ENCODE data around the gene GRIK2. TPM values are rescaled to one million over a fixed set of nuclear protein-coding genes. Genes with fewer than 3 reads are reported as not detected.

GRIK2 gene
- total RNA-seq, 5 donors from 2014 or later (not counting 1 experiment from before 2014, with no cell fraction given), result 0.15 to 0.19 TPM; not detected in 3

DNA sequence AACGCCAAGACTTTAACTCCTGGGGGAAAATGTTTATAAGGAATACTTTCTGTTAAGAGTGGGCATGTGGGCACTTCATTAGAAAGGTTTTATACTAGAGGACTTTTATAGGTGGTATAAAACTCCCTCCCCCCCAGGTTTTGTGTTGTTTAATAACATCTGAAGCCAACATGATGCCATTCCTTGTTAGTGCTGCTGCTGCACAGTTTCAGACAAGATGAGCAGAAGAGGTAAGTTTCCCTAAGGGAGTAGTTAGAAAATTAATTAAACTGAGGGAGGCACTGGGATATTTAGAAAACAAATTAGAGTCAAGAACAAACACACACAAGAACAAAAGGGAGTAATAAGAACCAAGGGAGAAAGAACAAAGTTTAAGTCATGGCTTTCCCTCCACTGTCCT, 362.4 kb downstream of the GRIK2 start:
- DNase-seq (no peak), ATAC-seq (replicated peaks in 1 of 4) (no peak)
- H3K27ac ChIP-seq (ENCODE audit: low read length), result no peak overlapping the region
- H3K27me3 ChIP-seq (replicated peaks in 1 of 2; ENCODE audit: control insufficient read depth in 2 of 2, extremely low read depth in 1 of 2, insufficient read depth in 2 of 2, low read length in 1 of 2), result no peaks in the 10 kb centered on the region
- no peaks in the 10 kb centered on the region for H3K27me3 Mint-ChIP-seq
- ChIA-PET POLR2A (no interaction called here), CTCF (no interaction called here)
- peaks cover 0 to 4% (median 2%) of the 10 kb centered on the region in 3 donors for H3K9me3 Mint-ChIP-seq
- WGBS (ENCODE audit: insufficient coverage), result no CpG with 5 or more reads among the region's 1 CpG
- H3K4me3 ChIP-seq (ENCODE audit: control insufficient read depth in 1 of 2, extremely low read depth in 1 of 2, low read length in 1 of 2), result no peak overlapping the region
- H3K4me3 Mint-ChIP-seq, result no peak overlapping the region
- H3K27ac Mint-ChIP-seq, result no peak overlapping the region
- H3K36me3 Mint-ChIP-seq, result no peaks in the 10 kb centered on the region
- H3K9me3 ChIP-seq, result no peaks in the 10 kb centered on the region
- H3K4me1 ChIP-seq (ENCODE audit: control insufficient read depth in 1 of 2, extremely low read depth in 1 of 2, insufficient read depth in 2 of 2, low read length in 2 of 2), result no peaks in the 10 kb centered on the region
- H3K36me3 ChIP-seq (ENCODE audit: control insufficient read depth in 2 of 2, extremely low read depth in 1 of 2, insufficient read depth in 1 of 2, low read length in 1 of 2), result no peaks in the 10 kb centered on the region
- H3K4me1 Mint-ChIP-seq, result no peaks in the 10 kb centered on the region

DNA sequence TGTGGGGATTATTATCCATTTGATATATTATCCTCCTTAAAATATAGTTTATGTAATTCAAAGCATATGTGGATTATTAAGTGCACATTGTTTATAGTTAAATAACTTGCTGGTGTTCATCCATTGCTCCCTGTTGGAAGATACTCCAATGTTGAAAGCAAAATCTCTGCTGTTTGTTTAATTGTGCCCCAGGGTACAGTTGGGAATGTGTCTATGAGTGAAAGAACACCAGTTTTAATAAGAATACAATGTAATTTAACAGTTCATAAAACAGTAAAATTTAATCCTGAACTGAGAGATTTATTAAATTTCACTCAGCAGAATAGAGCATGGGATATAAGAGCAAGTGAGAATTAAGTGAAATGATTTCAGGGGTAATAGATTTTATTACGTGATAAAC, 364.9 kb downstream of the GRIK2 start:
- no peaks in the 10 kb centered on the region for H3K9me3 ChIP-seq
- H3K27ac ChIP-seq (ENCODE audit: low read length), result no peak overlapping the region
- Mint-ChIP-seq H3K4me1 (no peaks in the 10 kb centered on the region), H3K27ac (no peak overlapping the region), H3K9me3 (peaks cover 0 to 4% (median 0%) of the 10 kb centered on the region in 3 donors), H3K27me3 (no peaks in the 10 kb centered on the region), H3K36me3 (no peaks in the 10 kb centered on the region), H3K4me3 (no peak overlapping the region)
- no peaks in the 10 kb centered on the region for H3K4me1 ChIP-seq (ENCODE audit: control insufficient read depth in 1 of 2, extremely low read depth in 1 of 2, insufficient read depth in 2 of 2, low read length in 2 of 2)
- no peaks in the 10 kb centered on the region for H3K36me3 ChIP-seq (ENCODE audit: control insufficient read depth in 2 of 2, extremely low read depth in 1 of 2, insufficient read depth in 1 of 2, low read length in 1 of 2)
- DNase-seq (no peak), ATAC-seq (replicated peaks in 1 of 4) (no peak)
- ChIA-PET POLR2A (no interaction called here), CTCF (no interaction called here)
- WGBS (ENCODE audit: insufficient coverage), result no CpG with 5 or more reads among the region's 1 CpG
- no peaks in the 10 kb centered on the region for H3K27me3 ChIP-seq (replicated peaks in 1 of 2; ENCODE audit: control insufficient read depth in 2 of 2, extremely low read depth in 1 of 2, insufficient read depth in 2 of 2, low read length in 1 of 2)
- no peak overlapping the region for H3K4me3 ChIP-seq (ENCODE audit: control insufficient read depth in 1 of 2, extremely low read depth in 1 of 2, low read length in 1 of 2)

DNA sequence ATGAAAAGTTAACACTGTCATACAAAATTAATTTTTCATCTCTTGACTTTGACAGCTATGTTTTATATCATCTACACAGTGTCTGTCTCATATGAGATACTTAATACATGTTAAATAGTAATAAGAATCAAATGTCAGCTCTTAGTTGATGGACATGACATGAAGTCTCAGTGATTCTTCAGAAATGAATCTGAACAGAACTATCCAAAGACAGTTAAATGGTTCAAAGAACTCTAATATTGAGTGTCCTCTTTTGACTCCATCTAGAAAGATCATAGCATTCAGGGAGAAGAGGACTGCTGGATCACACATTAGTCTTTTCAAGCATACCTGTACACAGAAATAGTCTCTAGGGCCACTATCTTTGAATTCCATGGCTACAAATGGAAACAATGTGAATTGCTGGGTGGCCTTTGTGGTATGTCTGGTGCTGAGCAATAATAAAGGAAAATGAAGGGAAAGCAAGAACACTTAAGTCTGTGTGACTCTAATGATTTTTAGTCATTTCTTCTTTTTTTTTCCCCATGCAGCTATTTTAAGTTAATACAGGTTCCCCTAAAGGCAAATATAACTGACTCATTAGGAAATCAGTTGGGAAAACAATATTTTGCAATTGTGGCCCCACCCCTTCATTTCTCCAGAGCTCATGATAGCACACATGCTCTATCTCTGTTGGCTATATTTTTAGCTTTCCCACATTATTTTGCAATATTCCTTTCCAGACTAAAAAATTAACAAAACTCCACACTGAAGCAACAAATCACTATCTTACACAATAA, 367.5 kb downstream of the GRIK2 start:
- CTCF ChIA-PET, result interaction anchor here in 1 of 2 donors (0.8 kb wide), 1 partner anchor 634 kb away, joined by 3 read pairs; no protein-coding TSS in a partner anchor
- Histone ChIP-seq H3K9me3 (no peaks in the 10 kb centered on the region), H3K36me3 (ENCODE audit: control insufficient read depth in 2 of 2, extremely low read depth in 1 of 2, insufficient read depth in 1 of 2, low read length in 1 of 2) (no peaks in the 10 kb centered on the region), H3K27me3 (replicated peaks in 1 of 2; ENCODE audit: control insufficient read depth in 2 of 2, extremely low read depth in 1 of 2, insufficient read depth in 2 of 2, low read length in 1 of 2) (no peaks in the 10 kb centered on the region), H3K4me1 (ENCODE audit: control insufficient read depth in 1 of 2, extremely low read depth in 1 of 2, insufficient read depth in 2 of 2, low read length in 2 of 2) (no peaks in the 10 kb centered on the region), H3K27ac (ENCODE audit: low read length) (no peak overlapping the region), H3K4me3 (ENCODE audit: control insufficient read depth in 1 of 2, extremely low read depth in 1 of 2, low read length in 1 of 2) (no peak overlapping the region)
- Mint-ChIP-seq H3K9me3 (no peaks in the 10 kb centered on the region), H3K27ac (no peak overlapping the region), H3K4me1 (no peaks in the 10 kb centered on the region), H3K36me3 (no peaks in the 10 kb centered on the region), H3K27me3 (no peaks in the 10 kb centered on the region), H3K4me3 (no peak overlapping the region)
- ATAC-seq (replicated peaks in 1 of 4) (no peak), DNase-seq (no peak)
- POLR2A ChIA-PET, result no interaction called here

DNA sequence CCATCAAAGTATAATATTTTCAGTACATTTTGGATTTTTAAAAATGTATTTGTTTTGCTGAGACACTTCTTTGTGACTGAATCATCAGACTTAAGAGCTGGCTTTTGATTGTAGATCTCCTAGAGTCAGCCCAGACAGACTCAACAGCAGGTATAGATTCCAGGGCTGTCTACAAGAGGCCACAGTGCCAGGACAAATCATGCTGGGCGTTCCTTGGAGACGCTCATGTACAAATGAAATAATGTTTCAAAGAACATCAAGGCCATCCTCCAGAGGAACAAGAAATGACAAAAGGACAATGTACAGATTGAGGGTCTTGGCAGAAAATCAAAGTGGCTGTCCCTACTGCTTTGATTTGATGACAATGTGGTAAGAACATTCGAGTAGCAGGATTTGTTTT, 369.3 kb downstream of the GRIK2 start:
- Mint-ChIP-seq H3K27ac (no peak overlapping the region), H3K4me3 (no peak overlapping the region), H3K36me3 (no peaks in the 10 kb centered on the region), H3K9me3 (no peaks in the 10 kb centered on the region), H3K27me3 (no peaks in the 10 kb centered on the region), H3K4me1 (no peaks in the 10 kb centered on the region)
- ChIA-PET CTCF (no interaction called here), POLR2A (interaction anchor here in 1 of 2 donors (0.6 kb wide), 1 partner anchor 195 kb away, joined by 3 read pairs; no protein-coding TSS in a partner anchor)
- Histone ChIP-seq H3K27ac (ENCODE audit: low read length) (no peak overlapping the region), H3K36me3 (ENCODE audit: control insufficient read depth in 2 of 2, extremely low read depth in 1 of 2, insufficient read depth in 1 of 2, low read length in 1 of 2) (no peaks in the 10 kb centered on the region), H3K27me3 (replicated peaks in 1 of 2; ENCODE audit: control insufficient read depth in 2 of 2, extremely low read depth in 1 of 2, insufficient read depth in 2 of 2, low read length in 1 of 2) (no peaks in the 10 kb centered on the region), H3K4me1 (ENCODE audit: control insufficient read depth in 1 of 2, extremely low read depth in 1 of 2, insufficient read depth in 2 of 2, low read length in 2 of 2) (no peaks in the 10 kb centered on the region), H3K9me3 (no peaks in the 10 kb centered on the region), H3K4me3 (ENCODE audit: control insufficient read depth in 1 of 2, extremely low read depth in 1 of 2, low read length in 1 of 2) (no peak overlapping the region)
- WGBS (ENCODE audit: insufficient coverage), result 58% methylated on average over 3 of the region's 3 CpGs
- DNase-seq (no peak), ATAC-seq (replicated peaks in 1 of 4) (no peak)

DNA sequence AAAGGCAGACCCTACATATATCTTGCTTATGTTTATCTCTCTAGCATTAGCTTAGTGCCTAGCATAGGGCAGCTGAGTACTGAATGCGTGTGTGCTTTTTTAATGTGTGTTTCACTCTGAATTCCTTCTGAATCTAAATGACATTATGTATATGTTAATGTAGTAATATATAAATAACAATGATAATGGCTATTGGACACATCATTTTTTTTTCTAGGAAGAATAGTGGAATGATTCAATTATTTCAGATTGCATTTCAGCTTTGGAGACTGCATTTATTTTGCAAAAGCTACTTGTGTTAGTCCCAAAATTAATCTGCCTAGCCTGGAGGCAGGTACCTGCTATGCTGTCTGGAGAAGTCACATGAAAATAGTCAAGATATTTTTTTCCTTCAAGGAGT, 371.8 kb downstream of the GRIK2 start:
- no peaks in the 10 kb centered on the region for H3K36me3 ChIP-seq (ENCODE audit: control insufficient read depth in 2 of 2, extremely low read depth in 1 of 2, insufficient read depth in 1 of 2, low read length in 1 of 2)
- no peaks in the 10 kb centered on the region for H3K9me3 ChIP-seq
- H3K27me3 ChIP-seq (replicated peaks in 1 of 2; ENCODE audit: control insufficient read depth in 2 of 2, extremely low read depth in 1 of 2, insufficient read depth in 2 of 2, low read length in 1 of 2), result no peaks in the 10 kb centered on the region
- CTCF ChIA-PET, result no interaction called here
- H3K4me3 ChIP-seq (ENCODE audit: control insufficient read depth in 1 of 2, extremely low read depth in 1 of 2, low read length in 1 of 2), result no peak overlapping the region
- no peak overlapping the region for H3K27ac ChIP-seq (ENCODE audit: low read length)
- no peaks in the 10 kb centered on the region for H3K4me1 ChIP-seq (ENCODE audit: control insufficient read depth in 1 of 2, extremely low read depth in 1 of 2, insufficient read depth in 2 of 2, low read length in 2 of 2)
- no peak overlapping the region for H3K27ac Mint-ChIP-seq
- no peak overlapping the region for H3K4me3 Mint-ChIP-seq
- no peaks in the 10 kb centered on the region for H3K36me3 Mint-ChIP-seq
- H3K9me3 Mint-ChIP-seq, result peaks cover 0 to 3% (median 0%) of the 10 kb centered on the region in 3 donors
- H3K27me3 Mint-ChIP-seq, result no peaks in the 10 kb centered on the region
- WGBS (ENCODE audit: insufficient coverage), result no CpG with 5 or more reads among the region's 1 CpG
- POLR2A ChIA-PET, result no interaction called here
- DNase-seq (no peak), ATAC-seq (replicated peaks in 1 of 4) (no peak)
- H3K4me1 Mint-ChIP-seq, result no peaks in the 10 kb centered on the region

DNA sequence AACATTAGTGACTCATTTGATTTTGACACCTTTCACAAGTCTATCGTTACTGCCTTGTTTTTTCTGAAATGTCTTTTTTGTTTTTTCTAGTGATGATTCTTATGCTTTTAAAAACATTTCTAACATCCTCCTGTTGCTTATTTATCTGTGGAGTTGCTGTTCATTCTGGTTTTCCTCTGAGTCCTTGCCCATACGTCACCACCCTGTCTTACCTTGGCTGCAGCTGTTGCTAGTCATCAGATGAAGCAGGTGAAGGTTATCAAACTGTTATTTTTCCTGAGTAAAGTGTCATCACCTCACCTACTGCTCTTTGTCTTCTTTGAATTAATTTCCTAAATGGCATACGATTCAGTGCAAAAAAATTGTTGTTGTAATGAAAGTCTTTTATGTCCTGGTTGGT, 376.6 kb downstream of the GRIK2 start:
- Histone ChIP-seq H3K36me3 (ENCODE audit: control insufficient read depth in 2 of 2, extremely low read depth in 1 of 2, insufficient read depth in 1 of 2, low read length in 1 of 2) (no peaks in the 10 kb centered on the region), H3K9me3 (no peaks in the 10 kb centered on the region), H3K4me1 (ENCODE audit: control insufficient read depth in 1 of 2, extremely low read depth in 1 of 2, insufficient read depth in 2 of 2, low read length in 2 of 2) (no peaks in the 10 kb centered on the region), H3K27ac (ENCODE audit: low read length) (no peak overlapping the region), H3K4me3 (ENCODE audit: control insufficient read depth in 1 of 2, extremely low read depth in 1 of 2, low read length in 1 of 2) (no peak overlapping the region), H3K27me3 (replicated peaks in 1 of 2; ENCODE audit: control insufficient read depth in 2 of 2, extremely low read depth in 1 of 2, insufficient read depth in 2 of 2, low read length in 1 of 2) (no peaks in the 10 kb centered on the region)
- no peaks in the 10 kb centered on the region for H3K27me3 Mint-ChIP-seq
- peaks cover 4 to 9% (median 8%) of the 10 kb centered on the region in 3 donors for H3K9me3 Mint-ChIP-seq
- WGBS (ENCODE audit: insufficient coverage), result no CpG with 5 or more reads among the region's 3 CpGs
- H3K4me1 Mint-ChIP-seq, result no peaks in the 10 kb centered on the region
- no peaks in the 10 kb centered on the region for H3K36me3 Mint-ChIP-seq
- no peak overlapping the region for H3K27ac Mint-ChIP-seq
- no peak for ATAC-seq (replicated peaks in 1 of 4)
- no peak for DNase-seq
- no peak overlapping the region for H3K4me3 Mint-ChIP-seq
- CTCF ChIA-PET, result no interaction called here
- POLR2A ChIA-PET, result no interaction called here
